ENCODE measurements around the gene FAR2. TPM values are rescaled to one million over a fixed set of nuclear protein-coding genes. Genes with fewer than 3 reads are reported as not detected.
"Not testable (repeated sequence)": the region's sequence is repeated elsewhere in the genome, so short reads cannot be mapped to it uniquely, and the experiment has no call there.

Gene FAR2
- total RNA-seq, 1 experiment from 2014 or later: 12.4 TPM

DNA sequence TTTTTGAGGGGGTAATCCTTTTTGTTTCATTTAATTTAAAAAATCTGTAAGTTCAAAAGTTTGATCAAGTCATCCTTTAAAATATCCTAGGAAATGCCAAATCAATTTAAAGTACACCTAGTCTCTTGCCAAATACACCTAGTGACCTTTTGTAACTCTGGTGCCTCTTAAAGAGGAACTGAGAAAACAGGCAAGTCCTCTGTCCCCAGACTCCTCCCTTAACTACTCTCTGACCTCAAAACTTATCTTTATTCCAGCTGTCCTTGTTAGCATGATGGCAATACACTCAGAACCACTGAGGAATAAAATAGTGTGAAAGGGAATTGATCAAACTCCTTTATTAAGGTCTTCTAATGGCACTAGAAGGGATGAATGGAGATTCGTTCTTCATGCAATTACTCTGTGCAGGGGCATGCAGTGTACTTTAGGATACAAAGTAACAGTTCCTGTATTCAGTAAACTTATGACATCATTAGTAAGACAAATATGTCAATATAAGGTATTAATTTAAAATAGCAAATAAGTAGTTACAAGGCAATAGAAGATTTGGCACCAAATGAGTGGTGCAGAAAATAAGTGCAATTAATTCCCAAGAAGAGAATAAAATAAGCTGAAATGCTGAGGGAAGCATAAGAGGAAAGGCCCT is 3.3 kb downstream of the FAR2 start:
- DNase-seq (ENCODE audit: low read depth): no peak

DNA sequence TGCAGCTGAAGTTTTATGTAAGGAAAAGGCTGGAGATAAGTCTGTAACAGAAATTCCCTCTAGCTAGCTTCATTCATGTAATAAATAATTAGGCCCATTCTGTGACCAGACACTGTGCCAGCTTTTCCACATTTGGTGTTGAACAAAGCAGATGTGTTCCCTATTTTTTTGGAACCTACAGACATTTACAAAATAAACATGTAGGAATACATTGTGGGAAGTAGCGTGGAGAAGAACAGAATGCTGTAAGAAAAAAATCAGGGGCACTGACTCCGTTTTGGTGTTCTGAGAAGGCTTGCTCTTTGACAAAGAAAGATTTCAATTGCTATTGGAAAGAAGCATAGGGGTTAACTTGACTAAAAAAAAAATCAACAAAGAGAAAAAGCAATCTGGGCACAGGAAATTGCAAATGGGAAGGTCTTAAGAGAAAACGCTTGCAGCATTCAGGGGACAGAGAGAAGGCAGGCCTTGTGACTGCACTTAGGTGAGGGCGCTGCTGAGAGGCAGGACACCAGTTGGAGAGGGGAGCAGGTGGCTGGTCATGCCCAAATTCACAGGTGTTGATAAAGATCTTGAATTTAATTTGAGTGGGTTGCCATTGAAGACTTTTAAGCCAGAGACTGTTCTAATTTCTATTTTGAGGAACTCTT is 4.0 kb downstream of the FAR2 start:
- no peak for DNase-seq (ENCODE audit: low read depth)

DNA sequence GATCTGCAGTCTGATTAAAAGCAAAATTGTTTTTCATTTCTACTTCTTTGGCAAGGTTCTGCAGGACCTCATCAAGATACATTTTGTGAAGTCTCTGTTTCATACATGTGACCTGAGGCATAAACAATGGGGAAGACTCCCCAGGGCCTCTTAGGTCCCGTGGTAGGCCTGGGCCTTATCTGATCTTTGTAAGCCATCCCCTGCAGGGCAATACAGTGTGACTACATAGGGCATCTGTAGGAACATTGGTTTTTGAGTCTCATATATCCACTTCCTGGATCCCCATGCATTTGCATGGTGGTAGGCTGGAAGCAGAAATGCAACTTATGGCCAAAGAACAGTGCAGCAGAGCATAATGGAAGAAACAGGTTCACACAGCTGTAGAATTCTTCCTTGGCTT is 6.0 kb downstream of the FAR2 start:
- DNase-seq (ENCODE audit: low read depth): no peak

DNA sequence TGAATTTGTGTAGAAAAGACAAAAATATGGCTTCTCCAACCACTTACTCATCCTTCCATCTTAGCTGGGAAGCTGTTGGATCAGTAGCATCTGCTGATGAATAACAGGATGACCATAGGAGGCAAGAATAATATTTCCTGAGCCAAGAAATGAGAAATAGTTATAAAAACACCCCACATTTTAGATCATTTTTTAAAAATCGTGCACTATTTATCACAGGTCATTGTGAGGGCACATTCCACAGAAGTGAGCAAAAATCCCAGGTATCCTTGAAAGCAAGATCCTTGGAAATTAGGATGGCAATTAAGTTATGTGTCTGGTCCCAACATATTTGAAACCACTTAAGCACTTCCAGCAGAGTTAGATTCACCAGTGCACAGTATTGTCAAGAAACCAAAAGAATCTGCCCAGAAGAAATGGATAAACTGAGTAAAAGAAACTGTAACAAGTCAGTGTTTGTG is 8.4 kb downstream of the FAR2 start:
- DNase-seq (ENCODE audit: low read depth): peak; percentile 69

DNA sequence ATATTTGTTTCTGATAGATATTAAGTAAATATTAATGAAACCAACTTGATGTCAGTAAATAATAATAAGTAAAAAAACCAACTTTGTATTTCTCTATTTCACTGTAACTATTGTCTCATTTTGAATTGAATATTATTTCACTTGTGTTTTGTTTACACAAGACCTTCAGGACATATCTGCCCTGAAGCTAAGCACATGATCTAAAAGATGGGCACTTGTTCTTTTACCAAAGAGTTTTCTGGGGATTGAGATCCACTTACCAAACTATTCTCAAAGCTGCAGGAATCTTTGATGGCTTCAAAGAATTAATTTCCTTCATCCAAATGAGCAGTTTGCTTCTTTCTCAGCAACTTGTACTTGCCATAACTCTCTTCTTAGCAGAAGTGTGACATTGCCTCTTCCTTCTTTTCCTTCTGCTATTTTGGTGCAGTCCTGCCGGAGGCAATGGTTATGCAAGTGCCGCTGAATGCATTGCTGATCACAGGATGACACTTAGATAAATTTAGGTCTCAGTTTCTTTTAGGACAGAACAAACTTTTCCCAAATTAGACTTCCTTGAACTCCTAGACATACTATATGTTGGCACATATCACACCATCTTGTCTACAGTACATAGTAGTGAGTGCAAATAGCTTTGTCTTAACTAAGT is 9.2 kb downstream of the FAR2 start:
- DNase-seq (ENCODE audit: low read depth): no peak

DNA sequence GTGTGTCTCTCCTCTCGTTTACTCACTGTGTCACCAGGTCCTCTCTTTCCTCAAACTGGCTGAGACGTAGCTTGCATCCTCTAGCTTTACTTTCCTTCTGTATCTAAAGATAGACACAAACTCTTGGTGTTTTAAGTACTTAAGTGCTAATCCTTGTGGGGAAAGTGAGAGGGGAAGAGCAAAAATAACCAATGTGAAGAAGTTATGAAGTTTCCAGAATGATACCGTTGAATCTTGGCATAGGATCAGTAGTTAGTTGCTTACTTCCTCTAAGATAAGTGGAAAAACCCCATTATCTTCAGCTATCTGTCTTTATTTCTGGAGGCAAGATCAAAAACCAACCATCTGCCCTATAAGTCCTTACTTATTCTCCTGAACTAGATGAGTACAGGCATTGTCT is 10.6 kb downstream of the FAR2 start:
- DNase-seq (ENCODE audit: low read depth): no peak

DNA sequence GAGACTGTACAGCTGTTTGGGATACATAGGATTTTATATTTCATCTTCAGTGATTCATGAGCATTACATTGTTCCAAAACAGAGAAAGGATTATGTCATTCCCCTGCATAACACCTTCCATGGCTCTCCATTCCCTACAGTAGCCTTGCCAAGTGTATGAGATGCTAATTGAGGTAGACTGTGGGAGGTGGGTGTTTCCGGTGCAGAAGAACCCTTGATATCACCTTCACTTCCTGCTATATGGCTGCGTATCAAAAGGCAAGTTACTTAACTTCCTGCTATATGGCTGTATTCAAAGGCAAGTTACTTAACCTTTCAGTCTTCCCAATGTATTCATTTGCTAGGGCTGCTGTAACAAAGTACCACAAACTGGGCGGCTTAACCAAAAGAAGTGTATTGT is 11.2 kb downstream of the FAR2 start:
- DNase-seq (ENCODE audit: low read depth): no peak

DNA sequence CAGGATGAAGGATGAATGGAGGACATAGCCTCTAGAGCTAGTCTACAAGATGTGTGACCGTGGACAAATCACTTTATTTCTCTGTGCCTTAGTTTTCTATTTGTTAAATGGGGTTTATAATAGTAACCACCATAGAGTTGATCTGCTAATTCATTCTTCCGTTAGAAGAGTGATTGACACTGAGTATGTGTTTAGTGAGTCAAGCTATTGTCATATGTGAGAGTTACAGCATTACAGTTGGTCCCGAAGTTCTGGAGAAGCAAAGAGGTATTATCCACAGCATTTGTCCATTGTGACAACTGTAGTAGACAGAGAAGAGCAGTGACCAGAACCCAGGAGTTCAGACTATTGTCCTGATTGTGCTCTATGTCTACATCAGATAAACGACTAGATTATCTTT is 14.1 kb downstream of the FAR2 start:
- DNase-seq (ENCODE audit: low read depth): no peak

DNA sequence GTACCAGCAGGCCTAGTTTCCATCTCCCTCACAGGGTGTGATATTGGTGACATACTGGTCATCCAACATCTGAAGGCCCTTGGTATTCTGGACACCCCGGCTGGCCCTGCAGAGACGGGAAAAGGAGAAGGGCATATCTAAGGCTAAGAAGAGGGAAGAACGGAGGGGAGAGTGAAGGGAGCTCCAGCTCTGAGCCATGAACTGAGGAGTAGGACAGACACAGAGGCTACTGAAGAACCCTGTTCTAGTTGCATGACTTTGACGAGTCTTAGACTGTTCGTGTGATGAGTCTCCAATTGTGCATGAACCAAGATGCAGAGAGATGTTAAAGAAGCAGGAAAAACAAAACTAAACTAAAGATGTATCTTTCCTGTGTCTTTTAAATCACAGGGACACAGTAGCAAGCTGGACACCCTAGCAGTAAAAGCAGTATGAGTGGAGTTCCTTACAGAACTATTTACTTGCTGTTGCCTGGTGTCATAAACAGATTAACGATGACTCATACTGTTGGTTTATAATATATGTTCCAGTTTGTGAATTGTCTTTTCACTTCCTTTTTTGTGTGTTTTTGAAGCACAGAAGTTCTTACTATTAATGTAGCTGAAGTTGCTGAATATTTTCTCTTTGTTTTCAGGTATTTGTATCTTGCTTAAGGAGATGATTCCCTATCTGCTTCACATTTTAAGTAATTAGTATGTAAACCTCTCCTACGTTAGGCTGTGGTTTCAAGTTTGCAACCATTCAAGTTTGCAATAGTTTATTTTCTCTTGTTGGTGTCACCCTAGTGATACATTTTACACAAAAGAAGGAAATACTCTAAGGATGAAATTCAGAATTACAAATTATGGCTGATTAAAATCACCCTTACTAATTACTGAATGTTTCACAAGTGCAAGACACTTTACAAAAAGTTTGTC is 15.7 kb downstream of the FAR2 start:
- DNase-seq (ENCODE audit: low read depth): peak; percentile 45

DNA sequence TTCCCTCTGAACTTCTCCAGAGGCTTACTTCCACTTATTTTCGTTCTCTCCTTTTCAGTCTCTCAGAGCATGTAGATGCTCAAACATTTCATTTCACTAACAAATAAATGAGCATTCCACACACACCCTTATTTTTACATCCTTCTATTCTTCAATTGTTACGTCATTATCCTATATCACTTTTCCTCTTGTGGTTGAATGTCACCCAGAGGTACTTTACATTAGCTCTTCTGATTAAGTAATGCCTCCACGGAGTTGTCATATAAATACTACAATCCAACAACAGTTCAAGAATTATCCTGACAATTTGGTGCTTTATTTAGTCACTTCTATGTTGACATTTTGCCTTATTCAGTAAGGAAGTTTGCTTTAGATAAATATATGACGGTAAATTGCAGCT is 18.4 kb downstream of the FAR2 start:
- DNase-seq (ENCODE audit: low read depth): no peak

DNA sequence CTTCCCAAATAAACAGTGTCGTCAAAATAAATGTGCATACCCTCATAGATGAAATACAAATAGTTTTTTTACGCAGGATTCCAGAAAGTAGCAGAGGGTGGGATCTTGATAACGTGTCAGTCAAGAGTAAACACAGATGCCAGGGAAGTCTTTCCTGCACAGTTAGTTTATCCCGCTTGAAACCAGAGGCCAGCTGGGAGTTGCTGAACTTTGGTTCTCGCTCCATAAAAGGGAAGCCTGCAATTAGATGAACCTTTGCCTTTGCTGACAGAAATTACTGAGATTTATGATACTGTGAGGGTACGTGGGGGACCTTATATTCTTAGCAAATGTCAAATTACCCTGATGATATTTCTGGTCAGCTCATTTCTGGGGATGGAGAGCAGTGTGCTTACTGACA is 18.9 kb downstream of the FAR2 start:
- DNase-seq (ENCODE audit: low read depth): no peak

DNA sequence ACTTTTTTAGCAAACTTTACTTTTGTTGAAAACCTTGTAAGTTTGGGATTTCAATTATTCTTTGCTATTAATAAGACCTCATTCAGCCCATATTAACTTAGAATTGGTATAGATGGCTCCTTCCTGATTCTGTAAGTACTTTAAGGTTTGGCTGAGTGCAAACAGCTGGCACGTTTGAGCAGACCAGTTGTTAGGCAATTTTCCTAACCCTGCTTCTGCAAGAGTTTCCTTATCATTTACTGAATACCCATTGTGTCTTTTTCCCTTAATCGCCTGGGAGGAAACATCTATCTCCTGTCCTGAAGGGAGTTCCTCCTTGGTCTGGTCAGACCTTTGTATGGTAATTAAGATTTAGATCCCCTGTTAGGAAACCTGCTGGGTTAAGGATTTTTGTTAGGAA is 20.9 kb downstream of the FAR2 start:
- DNase-seq (ENCODE audit: low read depth): not testable (repeated sequence)

DNA sequence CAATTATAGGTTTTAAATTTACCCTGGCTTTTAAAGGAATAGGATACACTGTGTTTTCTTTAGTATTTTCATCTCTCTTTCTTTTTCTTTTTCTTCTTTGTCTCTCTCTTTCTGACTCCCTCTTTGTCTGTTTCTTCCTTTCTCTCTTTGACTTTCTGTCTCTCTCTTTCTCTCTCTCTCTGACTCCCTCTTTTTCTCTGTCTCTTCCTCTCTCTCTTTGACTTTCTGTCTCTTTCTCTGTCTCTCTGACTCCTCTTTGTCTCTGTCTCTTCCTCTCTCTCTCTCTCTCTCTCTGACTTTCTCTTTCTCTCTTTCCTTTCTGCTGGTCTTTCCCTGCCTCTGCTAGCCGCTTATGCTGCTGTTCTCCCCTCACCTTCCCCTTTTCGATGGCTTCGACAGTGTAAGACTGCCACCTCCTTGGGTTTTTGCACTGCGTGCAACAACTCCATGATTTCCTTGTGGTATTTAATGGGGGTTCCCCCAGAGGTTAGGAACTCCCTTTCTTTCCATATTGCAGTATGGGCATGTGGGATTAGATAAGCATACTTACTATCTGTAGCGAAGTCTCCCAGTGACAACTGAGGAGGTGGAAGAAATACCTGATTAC is 21.5 kb downstream of the FAR2 start:
- not testable (repeated sequence) for DNase-seq (ENCODE audit: low read depth)

DNA sequence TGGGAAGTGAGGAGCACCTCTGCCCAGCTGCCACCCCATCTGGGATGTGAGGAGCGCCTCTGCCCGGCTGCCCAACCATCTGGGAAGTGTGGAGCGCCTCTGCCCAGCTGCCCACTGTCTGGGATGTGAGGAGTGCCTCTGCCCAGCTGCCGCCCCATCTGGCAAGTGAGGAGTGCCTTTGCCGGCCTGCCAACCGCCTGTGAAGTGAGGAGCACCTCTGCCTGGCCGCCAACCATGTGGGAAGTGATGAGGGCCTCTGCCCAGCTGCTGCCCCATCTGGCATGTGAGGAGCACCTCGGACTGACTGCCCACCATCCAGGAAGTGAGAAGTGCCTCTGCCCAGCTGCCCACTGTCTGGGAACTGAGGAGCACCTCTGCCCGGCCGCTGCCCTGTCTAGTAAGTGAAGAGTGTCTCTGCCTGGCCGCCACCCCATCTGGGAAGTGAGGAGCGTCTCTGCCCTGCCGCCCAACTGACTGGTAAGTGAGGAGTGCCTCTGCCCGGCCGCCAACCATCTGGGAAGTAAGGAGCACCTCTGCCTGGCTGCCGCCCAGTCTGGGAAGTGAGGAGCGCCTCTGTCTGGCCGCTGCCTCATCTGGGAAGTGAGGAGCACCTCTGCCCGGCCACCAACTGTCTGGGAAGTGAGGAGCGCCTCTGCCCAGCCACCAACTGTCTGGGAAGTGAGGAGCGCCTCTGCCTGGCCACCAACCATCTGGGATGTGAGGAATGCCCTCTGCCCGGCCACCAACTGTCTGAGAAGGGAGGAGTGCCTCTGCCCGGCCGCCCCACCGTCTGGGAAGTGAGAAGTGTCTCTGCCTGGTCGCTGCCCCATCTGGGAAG is 22.6 kb downstream of the FAR2 start:
- DNase-seq (ENCODE audit: low read depth): no peak

DNA sequence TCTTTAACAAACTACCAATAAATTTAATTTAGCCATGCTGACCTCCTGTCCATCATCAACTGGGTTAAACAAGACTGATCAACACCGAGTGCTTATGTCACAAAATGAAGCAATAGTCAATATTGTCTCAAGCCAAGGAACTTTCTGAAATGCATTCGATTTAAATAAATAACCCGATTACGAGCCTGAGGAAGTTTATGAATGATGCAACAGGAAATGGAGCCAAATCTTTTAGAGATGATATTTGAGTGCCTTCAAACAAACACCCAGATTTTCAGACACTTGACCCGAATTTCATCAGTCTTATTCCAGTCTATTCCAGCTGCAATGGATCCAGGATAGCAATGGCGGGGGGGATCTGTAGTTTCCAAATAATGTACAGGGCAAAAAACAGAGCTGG is 27.9 kb downstream of the FAR2 start:
- no peak for DNase-seq (ENCODE audit: low read depth)

DNA sequence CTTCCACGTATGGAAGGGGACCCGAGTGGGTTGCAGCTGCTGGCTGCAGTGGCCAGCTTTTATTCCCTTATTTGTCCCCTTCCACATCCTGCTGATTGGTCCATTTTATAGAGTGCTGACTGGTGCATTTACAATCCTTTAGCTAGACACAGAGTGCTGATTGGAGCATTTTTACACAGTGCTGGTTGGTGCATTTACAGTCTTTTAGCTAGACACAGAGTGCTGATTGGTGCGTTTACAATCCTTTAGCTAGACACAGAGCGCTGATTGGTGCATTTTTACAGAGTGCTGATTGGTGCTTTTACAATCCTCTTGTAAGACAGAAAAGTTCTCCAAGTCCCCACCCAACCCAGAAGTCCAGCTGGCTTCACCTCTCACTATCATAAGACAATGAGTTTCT is 33.2 kb downstream of the FAR2 start:
- not testable (repeated sequence) for DNase-seq (ENCODE audit: low read depth)

DNA sequence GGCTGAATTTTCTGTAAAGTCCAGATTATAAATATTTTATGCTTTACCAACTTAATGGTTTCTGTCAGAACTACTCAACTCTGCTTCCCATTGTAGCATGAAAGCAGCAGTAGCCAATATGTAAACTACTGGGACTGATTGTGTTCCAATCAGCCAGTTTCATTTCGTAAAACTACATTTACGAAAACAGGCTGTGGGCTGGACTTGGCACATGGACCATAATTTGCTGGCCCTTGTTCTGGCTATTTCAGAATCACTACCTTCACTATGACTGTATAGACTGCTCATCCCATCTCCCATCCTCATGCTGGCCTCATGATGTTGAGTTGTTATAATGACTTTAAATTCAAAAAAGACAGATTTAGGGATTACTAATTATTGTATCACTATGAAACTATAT is 38.7 kb downstream of the FAR2 start:
- no peak for DNase-seq (ENCODE audit: low read depth)

DNA sequence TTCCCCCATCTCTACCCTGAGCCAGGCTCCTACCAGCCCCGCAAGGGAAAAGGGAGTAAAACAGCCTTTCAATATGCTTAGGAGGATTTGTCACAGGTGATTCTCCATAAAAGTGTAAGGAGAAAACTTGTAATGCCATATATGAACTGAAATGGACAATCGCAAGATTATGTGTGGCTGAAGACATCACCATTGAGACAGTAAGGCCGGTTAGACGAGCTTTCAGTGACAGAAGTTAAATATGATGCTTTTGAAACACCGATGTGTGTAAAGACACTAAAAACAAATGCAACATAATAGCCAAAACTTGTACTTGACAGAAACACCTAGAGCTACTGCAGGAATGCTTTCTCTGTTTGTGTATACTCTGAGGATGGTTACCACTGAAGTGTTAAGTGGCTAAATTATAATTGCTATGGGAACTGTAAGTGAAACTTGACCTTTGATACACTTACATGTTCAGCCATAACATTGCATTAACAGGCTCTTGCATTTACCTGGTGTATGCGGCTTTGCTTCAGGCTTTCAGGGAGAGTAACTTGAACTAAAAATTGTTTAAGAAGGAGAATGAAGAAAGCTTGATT is 42.3 kb downstream of the FAR2 start:
- no peak for DNase-seq (ENCODE audit: low read depth)

DNA sequence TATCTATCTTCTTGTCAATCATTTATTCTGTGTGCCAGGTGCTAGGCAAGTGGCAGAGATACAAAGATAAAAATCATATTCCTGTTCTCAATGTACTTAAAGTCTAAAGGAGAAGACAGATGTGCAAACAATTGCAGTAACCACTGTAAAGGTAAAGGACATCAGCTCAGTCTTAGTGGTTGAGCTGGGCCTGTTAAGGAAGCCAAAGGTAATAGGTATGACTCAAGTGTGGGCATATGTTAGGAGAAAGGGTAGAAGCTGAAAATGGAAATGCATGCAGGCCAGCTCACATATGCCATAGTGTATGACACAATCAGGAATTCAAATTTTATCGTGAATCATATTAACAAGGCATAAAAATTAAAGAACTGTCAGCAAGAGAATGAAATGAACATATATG is 49.8 kb downstream of the FAR2 start:
- no peak for DNase-seq (ENCODE audit: low read depth)

DNA sequence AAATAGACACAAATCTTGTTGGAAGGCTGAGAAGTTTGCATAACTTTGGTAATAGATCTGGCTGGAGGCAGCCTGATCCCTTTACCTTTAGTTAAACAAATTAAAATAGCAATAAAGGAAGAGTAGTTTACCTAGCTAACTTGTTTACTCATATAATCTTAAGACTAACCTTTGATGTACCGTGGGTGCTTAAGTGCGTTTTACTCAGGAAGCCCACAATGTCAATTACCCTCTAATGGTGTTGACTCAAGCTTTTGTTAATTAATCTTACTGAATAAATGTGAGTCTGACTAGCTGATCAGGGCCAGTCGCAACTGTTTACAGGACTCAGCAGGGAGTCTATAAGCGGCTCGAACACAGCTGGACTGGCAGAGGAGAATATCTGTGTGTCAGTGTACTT is 51.5 kb downstream of the FAR2 start:
- DNase-seq (ENCODE audit: low read depth): no peak
